22Rv1 (cell line): Measurements from ENCODE around the gene RPS6KC1.

Experiments used
- ZFX ChIP-seq: fragments of 450-650 bp; IDR thresholded peaks from 2 replicates; pipeline ENCODE4 v1.6.1; 2017; ENCODE audit warnings: antibody characterized with exemption, borderline replicate concordance
- TF ChIP-seq, protein P1 (sequence below): fragments of 450-650 bp; IDR thresholded peaks from 2 replicates; pipeline ENCODE4 v1.5.1; 2017; ENCODE audit warnings: mild to moderate bottlenecking

DNA sequence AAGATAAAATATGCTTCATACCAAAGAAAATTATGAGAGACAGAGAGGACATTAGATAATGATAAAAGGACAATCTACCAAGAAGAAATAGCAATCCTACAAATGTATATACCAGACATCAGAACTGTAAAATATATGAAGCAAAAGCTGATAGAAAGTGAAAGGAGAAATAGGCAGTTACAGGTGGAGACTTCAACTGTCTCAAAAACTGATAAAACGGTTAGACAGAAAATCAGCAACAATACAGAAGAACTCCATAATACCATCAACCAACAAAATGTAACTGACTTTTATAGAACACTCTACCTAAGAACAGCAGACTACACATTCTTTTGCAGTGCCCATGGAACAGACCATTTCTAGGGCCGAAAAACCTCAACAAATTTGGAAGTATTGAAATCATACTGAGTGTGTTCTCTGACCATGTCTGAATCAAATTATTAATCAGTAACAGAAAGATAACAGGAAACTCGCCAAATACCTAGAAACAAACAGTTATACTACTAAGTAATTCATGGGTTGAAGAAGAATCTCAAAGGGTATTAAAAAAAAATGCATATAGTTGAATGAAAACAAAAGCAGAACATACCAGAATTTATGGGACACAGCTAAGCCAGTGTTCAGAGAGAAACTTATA lies 132.1 kb downstream of the RPS6KC1 start:
- TF ChIP-seq, protein P1, sequence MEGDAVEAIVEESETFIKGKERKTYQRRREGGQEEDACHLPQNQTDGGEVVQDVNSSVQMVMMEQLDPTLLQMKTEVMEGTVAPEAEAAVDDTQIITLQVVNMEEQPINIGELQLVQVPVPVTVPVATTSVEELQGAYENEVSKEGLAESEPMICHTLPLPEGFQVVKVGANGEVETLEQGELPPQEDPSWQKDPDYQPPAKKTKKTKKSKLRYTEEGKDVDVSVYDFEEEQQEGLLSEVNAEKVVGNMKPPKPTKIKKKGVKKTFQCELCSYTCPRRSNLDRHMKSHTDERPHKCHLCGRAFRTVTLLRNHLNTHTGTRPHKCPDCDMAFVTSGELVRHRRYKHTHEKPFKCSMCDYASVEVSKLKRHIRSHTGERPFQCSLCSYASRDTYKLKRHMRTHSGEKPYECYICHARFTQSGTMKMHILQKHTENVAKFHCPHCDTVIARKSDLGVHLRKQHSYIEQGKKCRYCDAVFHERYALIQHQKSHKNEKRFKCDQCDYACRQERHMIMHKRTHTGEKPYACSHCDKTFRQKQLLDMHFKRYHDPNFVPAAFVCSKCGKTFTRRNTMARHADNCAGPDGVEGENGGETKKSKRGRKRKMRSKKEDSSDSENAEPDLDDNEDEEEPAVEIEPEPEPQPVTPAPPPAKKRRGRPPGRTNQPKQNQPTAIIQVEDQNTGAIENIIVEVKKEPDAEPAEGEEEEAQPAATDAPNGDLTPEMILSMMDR: no peak
- TF ChIP-seq ZFX: no peak
